ENCODE data around the gene CFAP68. TPM values are rescaled to one million over a fixed set of nuclear protein-coding genes. Genes with fewer than 3 reads are reported as not detected.
A peak's percentile ranks its signal among the peaks of the same experiment; 100 is the strongest.

The CFAP68 gene
- total and polyA plus RNA-seq, 2 of the 13 experiments (the other 11 are each of a cell fraction or from before 2014, with no cell fraction given) = 22.2 to 25.6 TPM

DNA sequence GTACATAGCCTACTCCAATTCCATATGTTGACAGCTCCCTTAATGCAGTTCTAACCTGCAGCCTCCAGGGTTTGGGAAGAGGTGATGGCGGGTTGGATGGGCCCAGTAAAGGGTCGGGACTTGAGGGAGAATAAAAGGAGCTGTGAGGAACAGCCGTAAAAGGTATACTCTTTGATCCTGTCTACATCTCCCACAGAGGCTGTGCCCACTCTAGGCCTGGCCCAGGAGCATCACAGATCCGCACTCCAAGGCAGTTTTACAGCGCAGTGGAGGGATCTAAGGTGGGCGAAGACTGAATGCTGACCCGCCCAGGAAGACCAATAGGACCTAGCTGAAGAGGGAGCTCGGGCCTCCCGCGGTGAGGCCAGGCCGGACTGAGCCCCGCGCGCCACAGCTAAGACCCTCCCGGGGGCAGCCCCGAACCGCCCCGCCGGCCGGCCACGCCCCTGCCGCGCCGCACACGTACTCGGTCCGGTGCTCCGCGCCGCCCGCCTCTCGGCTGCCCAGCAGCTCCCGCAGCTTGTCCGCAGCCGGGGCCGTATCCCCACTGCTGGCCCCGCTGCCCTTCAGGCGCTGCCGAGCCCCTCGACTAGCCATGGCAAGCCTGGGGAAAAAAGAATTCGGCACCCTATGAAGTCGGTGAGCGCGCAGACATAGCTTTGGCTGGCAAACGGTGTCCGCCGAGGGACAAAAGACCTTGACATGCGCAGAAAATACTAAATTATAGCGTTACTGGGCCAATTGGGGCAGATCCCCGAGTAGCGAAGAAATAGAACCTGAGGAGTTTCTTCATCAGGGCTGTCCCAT lies 8.3 kb upstream of the CFAP68 start, which contains the start of gene ALG9 (continued):
- TF ChIP-seq, protein P1, sequence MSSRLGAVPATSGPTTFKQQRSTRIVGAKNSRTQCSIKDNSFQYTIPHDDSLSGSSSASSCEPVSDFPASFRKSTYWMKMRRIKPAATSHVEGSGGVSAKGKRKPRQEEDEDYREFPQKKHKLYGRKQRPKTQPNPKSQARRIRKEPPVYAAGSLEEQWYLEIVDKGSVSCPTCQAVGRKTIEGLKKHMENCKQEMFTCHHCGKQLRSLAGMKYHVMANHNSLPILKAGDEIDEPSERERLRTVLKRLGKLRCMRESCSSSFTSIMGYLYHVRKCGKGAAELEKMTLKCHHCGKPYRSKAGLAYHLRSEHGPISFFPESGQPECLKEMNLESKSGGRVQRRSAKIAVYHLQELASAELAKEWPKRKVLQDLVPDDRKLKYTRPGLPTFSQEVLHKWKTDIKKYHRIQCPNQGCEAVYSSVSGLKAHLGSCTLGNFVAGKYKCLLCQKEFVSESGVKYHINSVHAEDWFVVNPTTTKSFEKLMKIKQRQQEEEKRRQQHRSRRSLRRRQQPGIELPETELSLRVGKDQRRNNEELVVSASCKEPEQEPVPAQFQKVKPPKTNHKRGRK (CRISPR knock-in tag; IDR thresholded peaks at IDR 0.05) = no peak
- TF ChIP-seq ZNF558 (CRISPR knock-in tag; IDR thresholded peaks at IDR 0.05; ENCODE audit: borderline replicate concordance) (no peak; the same call in 1 of the 2 replicates), SMAD1 (CRISPR knock-in tag; IDR thresholded peaks at IDR 0.05; ENCODE audit: borderline replicate concordance, low read depth) (0 out of 2 replicates have a peak, but pooled peaks have one; percentile 35), ZNF839 (CRISPR knock-in tag; IDR thresholded peaks at IDR 0.05; ENCODE audit: borderline replicate concordance) (no peak), CAMTA2 (CRISPR knock-in tag; IDR thresholded peaks at IDR 0.05; ENCODE audit: borderline replicate concordance) (0 out of 2 replicates have a peak, but pooled peaks have one; percentile 22), MAFG (CRISPR knock-in tag; IDR thresholded peaks at IDR 0.05) (no peak), GABPB1 (CRISPR knock-in tag; IDR thresholded peaks at IDR 0.05) (peak; percentile 71), ZNF674 (CRISPR knock-in tag; IDR thresholded peaks at IDR 0.05; ENCODE audit: low read depth) (no peak), ZNF563 (CRISPR knock-in tag; IDR thresholded peaks at IDR 0.05) (peak; percentile 86), CBX1 (IDR thresholded peaks at IDR 0.05; ENCODE audit: low read depth) (no peak), ELF1 (CRISPR knock-in tag; IDR thresholded peaks at IDR 0.05) (0 out of 2 replicates have a peak, but pooled peaks have one; percentile 29), PLRG1 (conservative IDR thresholded peaks at IDR 0.05) (no peak), SATB2 (CRISPR knock-in tag; IDR thresholded peaks at IDR 0.05) (0 out of 2 replicates have a peak, but pooled peaks have one; percentile 22), AGO2 (optimal IDR thresholded peaks at IDR 0.05; ENCODE audit: low read depth, low read length) (peak; percentile 67), RARG (CRISPR knock-in tag; IDR thresholded peaks at IDR 0.05; ENCODE audit: low read depth) (no peak)
- TF ChIP-seq, protein P2, sequence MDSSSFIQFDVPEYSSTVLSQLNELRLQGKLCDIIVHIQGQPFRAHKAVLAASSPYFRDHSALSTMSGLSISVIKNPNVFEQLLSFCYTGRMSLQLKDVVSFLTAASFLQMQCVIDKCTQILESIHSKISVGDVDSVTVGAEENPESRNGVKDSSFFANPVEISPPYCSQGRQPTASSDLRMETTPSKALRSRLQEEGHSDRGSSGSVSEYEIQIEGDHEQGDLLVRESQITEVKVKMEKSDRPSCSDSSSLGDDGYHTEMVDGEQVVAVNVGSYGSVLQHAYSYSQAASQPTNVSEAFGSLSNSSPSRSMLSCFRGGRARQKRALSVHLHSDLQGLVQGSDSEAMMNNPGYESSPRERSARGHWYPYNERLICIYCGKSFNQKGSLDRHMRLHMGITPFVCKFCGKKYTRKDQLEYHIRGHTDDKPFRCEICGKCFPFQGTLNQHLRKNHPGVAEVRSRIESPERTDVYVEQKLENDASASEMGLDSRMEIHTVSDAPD (CRISPR knock-in tag; IDR thresholded peaks at IDR 0.05) = peak; percentile 75; the same call in 1 of the 2 replicates
- TF ChIP-seq, protein P3, sequence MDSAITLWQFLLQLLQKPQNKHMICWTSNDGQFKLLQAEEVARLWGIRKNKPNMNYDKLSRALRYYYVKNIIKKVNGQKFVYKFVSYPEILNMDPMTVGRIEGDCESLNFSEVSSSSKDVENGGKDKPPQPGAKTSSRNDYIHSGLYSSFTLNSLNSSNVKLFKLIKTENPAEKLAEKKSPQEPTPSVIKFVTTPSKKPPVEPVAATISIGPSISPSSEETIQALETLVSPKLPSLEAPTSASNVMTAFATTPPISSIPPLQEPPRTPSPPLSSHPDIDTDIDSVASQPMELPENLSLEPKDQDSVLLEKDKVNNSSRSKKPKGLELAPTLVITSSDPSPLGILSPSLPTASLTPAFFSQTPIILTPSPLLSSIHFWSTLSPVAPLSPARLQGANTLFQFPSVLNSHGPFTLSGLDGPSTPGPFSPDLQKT (CRISPR knock-in tag; IDR thresholded peaks at IDR 0.05; ENCODE audit: borderline replicate concordance) = no peak
- TF ChIP-seq, protein P4, sequence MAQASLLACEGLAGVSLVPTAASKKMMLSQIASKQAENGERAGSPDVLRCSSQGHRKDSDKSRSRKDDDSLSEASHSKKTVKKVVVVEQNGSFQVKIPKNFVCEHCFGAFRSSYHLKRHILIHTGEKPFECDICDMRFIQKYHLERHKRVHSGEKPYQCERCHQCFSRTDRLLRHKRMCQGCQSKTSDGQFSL (CRISPR knock-in tag; IDR thresholded peaks at IDR 0.05) = no peak
- TF ChIP-seq, protein P5, sequence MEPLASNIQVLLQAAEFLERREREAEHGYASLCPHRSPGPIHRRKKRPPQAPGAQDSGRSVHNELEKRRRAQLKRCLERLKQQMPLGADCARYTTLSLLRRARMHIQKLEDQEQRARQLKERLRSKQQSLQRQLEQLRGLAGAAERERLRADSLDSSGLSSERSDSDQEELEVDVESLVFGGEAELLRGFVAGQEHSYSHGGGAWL (CRISPR knock-in tag; IDR thresholded peaks at IDR 0.05) = 0 out of 2 replicates have a peak, but pooled peaks have one; percentile 66
- TF ChIP-seq, protein P6, sequence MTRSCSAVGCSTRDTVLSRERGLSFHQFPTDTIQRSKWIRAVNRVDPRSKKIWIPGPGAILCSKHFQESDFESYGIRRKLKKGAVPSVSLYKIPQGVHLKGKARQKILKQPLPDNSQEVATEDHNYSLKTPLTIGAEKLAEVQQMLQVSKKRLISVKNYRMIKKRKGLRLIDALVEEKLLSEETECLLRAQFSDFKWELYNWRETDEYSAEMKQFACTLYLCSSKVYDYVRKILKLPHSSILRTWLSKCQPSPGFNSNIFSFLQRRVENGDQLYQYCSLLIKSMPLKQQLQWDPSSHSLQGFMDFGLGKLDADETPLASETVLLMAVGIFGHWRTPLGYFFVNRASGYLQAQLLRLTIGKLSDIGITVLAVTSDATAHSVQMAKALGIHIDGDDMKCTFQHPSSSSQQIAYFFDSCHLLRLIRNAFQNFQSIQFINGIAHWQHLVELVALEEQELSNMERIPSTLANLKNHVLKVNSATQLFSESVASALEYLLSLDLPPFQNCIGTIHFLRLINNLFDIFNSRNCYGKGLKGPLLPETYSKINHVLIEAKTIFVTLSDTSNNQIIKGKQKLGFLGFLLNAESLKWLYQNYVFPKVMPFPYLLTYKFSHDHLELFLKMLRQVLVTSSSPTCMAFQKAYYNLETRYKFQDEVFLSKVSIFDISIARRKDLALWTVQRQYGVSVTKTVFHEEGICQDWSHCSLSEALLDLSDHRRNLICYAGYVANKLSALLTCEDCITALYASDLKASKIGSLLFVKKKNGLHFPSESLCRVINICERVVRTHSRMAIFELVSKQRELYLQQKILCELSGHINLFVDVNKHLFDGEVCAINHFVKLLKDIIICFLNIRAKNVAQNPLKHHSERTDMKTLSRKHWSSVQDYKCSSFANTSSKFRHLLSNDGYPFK (CRISPR knock-in tag; IDR thresholded peaks at IDR 0.05; ENCODE audit: borderline replicate concordance) = no peak
